ENCODE data around the gene RHOXF2.
"Not testable (repeated sequence)": the region's sequence is repeated elsewhere in the genome, so short reads cannot be mapped to it uniquely, and the experiment has no call there.

Gene RHOXF2, protein sequence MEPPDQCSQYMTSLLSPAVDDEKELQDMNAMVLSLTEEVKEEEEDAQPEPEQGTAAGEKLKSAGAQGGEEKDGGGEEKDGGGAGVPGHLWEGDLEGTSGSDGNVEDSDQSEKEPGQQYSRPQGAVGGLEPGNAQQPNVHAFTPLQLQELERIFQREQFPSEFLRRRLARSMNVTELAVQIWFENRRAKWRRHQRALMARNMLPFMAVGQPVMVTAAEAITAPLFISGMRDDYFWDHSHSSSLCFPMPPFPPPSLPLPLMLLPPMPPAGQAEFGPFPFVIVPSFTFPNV

DNA sequence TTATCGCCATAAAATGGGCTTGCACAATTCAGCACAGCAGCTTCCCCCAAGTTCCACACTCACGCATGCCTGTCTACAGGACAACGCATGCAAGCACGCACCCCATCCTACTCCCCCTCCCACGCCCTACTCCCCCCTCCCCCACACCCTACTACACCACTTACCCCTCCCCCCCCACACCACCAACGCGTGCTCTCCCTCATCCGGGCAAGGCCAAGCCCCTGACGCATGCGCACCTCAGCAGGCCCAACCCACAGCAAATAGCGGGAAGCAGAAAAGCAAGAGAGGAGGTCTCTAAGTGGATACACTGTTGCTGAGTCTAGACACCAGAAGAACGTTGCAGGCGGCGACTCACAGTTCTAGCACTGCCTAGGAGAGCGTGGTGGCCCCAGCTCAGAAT, at the start of gene RHOXF2:
Gene RHOXF2, plus strand, starts transcription at position 301 of the 400 bp plus-strand sequence. CDS start 138 bp downstream, outside the sequence.
- DNase-seq (ENCODE audit: extremely low spot score, insufficient read length, low read depth); FAIRE-seq: not testable (repeated sequence)

DNA sequence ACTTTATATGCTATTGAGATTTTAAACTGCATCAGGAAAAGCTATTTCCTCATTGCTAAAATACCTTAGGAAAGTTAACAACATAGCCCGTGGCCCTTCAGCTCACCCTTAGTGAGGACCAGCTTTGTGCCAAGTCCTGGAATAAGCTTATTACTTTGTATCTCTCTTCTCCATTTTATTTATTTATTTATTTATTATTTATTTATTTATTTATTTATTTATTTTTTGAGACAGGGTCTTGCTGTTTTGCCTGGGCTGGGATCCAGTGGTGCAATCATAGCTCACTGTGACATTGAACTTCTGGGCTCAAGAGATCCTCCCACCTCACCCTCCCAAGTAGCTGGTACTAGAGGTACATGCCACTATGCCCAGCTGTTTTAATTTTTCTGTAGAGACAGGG, 49.0 kb upstream of the RHOXF2 start:
- no peak for FAIRE-seq
- no peak for DNase-seq (ENCODE audit: extremely low spot score, insufficient read length, low read depth)

DNA sequence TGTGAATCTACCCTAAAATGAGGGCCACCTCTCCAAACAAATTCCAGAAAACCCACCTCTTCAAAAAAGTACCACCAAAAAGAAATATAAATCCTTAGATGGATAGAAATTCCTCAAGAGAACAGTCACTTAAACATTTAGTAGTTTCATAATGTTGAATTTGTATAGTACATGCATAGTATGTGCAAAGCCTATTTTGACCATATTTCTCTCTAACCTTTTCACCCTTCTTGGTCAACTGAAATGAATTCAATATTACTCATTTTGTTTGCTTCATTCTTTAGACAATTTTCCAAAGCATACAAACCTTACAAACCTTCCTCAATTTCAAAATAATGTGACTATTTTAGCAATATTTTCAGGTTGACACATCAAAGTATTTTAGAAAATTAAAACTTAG, 46.8 kb upstream of the RHOXF2 start:
- FAIRE-seq (peak; percentile 31), DNase-seq (ENCODE audit: extremely low spot score, insufficient read length, low read depth) (no peak)

DNA sequence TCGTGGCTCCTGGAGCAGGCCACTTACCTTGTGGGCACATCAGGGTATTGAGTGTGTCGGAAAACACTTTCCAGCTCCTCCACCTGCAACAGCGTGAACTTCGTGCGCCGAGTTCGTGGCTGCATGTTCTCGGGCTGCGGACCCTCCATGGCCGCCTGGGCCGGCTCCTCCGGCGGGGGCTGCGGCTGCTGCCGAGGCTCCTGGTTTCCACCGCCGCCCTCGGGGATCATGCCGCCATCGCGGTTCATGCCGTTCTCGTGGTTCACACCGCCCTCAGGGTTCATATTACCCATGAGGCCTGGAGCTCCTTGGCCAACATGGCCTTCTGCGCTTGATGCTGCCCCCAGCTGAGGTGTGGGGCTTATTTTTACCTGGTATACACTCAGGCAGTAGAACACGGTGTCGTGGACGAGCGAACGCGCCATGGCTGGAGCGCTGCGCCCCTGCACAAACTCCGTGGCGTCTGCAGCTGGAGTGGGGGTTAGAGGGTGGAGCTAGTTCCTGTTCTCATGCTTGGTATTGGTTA, 42.9 kb upstream of the RHOXF2 start, which contains the start of gene RHOXF1:
Gene RHOXF1, minus strand, starts transcription at position 476 of the 526 bp plus-strand sequence. Its CDS starts 51 bp downstream, at position 425.
- DNase-seq (ENCODE audit: extremely low spot score, insufficient read length, low read depth), result no peak
- FAIRE-seq, result no peak

DNA sequence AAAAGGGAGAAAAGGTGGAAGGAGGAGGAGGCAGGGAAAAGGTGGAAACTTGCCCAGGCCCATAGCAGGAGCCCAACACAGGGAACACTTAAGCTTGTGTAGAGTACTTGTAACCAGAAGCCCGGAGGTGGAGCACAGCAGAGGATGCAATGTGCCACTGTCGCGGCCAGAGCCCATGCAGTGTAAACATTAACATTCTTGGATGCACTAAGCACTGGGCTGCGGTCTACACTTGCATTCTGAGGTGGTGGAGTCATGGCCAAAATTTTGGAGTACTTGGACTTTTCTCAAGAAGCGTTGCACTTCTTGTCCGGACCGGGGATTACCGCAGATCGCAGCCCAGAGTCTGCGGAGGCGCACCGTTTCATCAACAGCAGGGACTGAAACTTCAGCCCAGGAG, 38.2 kb upstream of the RHOXF2 start:
- DNase-seq (ENCODE audit: extremely low spot score, insufficient read length, low read depth), result no peak

DNA sequence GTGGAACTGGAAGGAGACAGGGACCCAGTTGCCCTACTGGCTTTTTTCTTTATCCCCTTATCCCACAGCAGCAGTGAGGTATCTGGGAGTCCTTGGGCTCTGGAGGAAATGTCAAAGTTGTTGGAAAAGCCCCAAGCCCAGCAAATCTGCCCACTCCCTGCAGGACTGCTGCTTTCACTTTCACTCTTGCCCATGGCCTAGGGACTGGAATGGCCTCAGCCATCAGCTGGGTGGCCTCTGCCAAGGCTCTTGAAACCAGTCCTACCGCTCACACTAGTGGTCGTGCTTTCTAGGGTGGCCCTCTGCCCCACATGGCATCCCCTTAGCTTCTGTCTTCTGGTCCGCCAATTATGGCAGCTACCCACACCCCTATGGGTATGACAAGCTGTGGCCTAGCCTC, 33.0 kb upstream of the RHOXF2 start:
- FAIRE-seq, result no peak
- no peak for DNase-seq (ENCODE audit: extremely low spot score, insufficient read length, low read depth)

More for the DNA sequence above, 38.2 kb upstream of the RHOXF2 start:
- FAIRE-seq, result no peak

DNA sequence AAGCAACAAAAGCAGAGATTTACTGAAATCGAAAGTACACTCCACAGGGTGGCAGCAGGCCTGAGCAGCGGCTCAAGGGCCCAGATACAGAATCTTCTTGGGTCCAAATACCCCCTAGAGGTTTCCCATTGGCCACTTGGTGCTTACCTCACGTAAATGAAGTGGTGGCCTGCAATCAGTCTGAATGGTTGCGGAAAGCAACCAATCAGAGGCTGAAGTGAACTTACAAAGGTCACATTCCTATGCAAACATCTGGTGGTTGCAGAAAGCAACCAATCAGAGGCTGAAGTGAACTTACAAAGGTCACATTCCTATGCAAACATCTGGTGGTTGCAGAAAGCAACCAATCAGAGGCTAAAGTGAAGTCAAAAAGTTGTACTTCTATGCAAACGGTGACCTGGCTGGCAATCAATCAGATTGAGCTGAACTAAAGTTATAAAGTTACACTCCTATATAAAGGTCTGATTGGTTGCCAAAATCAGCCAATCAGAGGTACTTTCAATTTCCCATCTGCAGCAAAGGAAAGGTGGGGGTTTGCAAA, 30.0 kb upstream of the RHOXF2 start:
- not testable (repeated sequence) for DNase-seq (ENCODE audit: extremely low spot score, insufficient read length, low read depth); FAIRE-seq

DNA sequence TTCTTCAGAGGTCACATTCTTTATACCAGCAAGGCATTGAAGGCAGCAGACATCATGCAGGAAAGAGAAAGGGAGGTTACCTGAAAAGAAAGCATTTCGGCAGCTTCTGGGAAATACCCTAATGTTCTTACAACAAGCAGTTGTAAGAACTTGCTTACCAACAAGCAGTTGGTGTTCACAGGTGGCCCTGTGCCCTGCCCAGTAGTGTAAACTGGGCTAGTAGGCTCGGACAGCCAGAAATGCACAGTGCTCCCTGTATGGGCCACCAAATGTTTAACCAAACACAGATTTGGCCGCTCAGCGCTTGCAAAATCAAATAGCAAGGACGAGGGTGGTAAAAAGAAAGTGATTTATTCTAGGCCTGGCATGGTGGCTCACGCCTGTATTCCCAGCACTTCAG, 22.3 kb upstream of the RHOXF2 start:
- FAIRE-seq (no peak), DNase-seq (ENCODE audit: extremely low spot score, insufficient read length, low read depth) (no peak)

DNA sequence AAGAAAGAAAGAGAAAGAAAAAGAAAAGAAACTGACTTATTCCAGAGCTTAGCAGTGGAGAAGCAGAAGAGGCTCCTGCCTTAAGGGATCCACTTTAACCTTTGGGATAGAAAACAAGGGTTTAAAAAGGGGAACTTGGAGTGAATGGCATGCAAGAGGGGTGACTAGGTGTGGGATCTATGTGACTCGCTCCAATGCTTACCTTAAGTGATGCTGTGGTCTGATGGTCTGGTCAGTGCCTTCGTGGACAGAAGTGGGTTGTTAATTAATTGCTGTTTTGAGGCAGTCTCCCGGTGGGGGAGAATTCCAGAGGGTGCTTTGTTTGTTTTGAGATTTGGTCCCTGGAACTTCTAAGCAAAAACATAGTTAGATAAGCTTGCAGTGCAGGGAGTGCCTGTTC, 21.6 kb upstream of the RHOXF2 start:
- no peak for FAIRE-seq
- no peak for DNase-seq (ENCODE audit: extremely low spot score, insufficient read length, low read depth)

DNA sequence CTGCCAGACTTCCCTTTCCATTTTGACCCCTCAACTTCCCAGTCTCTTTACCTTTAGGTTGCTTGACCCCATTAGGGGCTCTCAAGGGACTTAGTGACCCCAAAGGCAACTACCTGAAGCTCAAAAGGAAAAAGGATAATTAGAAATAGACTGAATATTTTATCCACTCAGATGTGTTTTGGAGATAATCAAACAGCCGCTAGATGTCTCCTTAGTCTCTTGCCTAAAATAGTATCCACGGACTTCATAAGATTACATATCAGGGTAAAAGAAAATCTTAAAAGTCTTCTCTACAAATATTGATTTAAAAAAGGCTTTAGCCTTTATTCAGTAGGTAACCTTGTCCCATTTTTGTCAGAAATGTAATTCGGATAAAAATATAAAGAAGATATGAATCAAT, 21.0 kb upstream of the RHOXF2 start:
- DNase-seq (ENCODE audit: extremely low spot score, insufficient read length, low read depth) (no peak), FAIRE-seq (no peak)

DNA sequence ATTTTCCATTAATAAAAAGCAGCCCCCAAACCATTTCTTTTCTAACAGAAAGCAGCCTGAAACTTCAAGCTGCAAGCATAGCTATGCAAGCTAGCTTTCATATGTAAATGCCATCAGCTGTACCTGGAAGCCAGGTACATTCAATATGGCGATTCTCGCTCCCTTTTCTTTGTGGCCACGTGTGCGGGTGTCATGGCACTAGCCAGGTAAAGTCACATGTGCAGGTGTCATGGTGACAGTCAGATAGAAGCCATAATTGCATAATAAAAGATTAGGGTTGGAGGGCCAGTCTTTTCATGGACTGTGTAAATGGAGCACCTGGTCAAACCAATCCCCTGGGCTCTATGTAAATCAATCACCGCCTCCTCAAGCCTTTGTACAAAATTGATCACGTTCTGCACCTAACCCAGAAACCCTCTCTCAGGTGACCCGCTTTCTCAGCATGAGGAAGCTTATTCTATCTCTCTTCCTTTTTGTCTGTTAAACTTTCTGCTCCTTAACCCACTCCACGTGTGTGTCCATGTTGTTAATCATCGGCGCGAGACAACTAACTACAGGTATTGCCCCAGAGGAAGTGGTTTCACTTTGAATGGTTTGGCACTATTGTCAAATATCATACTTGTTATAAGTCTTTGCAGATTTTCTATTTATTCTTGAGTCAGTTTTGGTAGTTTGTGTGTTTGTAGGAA, 18.0 kb upstream of the RHOXF2 start:
- DNase-seq (ENCODE audit: extremely low spot score, insufficient read length, low read depth) (no peak), FAIRE-seq (no peak)

DNA sequence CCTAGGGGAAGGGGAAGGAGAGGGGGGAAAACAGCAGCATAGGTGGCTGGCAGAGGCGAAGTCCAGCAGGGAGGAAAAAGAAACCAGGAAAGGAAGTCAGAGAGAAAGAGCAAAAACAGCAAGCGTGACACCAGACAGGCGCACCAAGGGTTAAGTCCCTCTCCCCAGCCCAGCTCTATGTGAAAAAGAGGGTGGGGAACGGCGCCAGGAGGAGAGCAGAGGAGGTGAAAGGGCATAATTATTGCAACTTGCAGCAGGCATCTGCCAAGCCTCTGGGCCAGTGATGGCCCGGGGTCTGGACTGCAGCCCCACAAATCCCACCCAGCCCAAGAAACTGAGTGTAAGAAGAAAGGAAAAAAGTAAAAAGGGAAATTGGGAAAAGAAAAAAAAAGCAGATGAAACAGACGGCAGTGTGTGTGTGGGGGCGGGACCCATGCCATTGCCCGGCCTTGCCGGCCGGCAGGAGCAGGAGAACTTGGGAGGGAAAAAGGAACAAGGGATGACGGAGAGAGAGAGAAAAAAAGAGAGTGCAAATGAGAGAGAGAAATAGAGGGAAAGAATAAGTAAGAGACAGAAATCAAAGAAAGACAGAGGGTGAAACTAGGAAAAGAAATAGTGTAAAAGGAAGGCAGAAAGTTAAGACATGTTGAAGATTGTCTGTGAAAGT, 14.1 kb upstream of the RHOXF2 start:
- DNase-seq (ENCODE audit: extremely low spot score, insufficient read length, low read depth), result no peak
- FAIRE-seq, result no peak

DNA sequence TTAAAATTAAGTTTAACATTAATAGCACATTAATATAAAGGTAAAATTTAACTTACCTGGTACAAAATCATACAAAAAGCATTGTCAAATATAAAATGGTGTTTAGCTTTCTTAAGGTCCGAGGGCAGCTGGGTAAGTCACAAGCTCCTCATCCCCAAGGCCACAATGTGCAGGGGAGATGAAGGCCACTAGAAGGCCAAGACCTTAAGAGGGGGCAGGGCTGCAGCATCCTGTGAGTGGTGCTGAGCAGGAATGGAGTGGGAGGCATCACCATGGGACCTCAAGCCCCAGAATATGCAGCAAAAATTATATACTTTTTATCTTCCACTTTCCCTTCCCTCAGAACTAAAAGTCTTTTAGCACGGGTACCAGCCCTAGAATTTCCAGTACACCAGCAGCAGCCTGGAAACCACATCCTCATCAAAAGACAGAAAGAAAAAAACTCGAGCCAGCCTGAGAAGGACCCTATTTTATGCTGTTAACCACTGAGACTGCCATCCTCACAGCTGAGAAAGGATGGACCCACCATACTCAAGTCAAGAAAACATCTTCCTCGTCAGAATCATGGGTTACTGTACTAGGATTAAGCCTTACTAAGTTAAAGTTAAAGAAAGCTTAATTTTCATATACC, 13.0 kb upstream of the RHOXF2 start:
- DNase-seq (ENCODE audit: extremely low spot score, insufficient read length, low read depth) (no peak), FAIRE-seq (no peak)

DNA sequence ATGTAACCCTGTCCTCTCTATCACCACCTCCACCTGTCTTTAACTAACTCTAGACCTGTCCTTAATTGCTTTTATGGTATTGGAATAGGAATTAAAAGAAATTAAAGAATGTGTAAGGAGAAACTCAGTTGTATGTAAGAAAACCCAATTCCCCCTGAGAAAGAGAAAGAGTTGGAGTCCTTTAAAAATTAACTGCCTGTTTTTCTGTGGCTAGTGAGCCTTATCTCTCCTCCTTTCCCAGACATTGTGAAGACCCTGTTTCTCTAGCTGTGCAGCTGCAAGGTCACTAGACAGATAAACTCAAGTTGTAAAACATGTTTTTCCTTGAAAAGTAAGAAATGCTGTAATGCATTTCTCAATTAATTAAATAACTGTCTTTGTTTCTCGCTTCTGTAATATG, 12.1 kb upstream of the RHOXF2 start:
- DNase-seq (ENCODE audit: extremely low spot score, insufficient read length, low read depth); FAIRE-seq: not testable (repeated sequence)

DNA sequence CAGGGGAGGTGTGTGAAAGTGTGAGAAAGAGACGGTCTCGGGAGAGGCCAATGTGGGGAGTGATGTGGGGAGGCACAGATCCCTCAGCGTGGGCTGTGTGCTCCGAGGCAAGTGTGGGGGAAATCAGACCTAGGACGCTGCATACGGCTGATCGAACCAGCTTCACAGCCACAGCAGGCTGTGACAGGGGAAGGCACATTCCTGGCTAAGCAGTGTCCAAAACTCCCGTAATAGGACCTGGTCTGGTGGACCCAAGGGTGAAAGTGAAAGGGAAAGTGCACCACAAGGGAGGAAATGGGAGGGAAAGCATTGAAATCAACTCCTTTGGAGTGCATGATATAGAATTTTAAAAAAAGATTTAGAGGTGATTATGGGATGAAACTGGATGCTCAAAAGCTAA, 10.9 kb upstream of the RHOXF2 start:
- no peak for DNase-seq (ENCODE audit: extremely low spot score, insufficient read length, low read depth)

DNA sequence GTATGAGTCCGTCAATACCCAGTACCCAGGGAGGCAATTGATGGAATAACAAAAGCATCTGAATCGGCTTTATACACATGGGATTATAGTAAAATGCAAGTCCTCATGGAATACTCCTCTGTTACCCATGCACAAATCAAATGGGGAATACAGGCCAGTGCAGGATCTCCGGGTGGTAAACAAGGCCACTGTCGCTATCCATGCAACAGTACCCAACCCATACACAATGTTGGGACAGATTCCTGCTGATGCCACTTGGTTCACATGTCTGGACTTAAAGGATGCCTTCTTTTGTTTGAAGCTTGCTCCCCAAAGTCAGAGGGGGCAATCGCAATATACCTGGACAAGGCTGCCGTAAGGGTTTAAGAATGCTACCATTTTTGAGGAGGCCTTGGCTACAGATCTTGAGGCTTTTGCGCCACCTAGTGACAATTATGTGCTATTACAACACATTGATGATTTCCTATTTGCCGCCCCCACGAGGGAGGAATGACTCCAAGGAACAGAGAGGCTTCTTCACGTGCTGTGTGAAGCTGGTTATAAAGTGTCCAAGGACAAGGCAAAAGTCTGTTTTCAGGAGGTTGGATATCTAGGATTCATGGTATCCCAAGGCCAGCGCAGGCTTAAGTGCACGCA, 8.2 kb upstream of the RHOXF2 start:
- FAIRE-seq, result peak; percentile 100
- not testable (repeated sequence) for DNase-seq (ENCODE audit: extremely low spot score, insufficient read length, low read depth)

More for the DNA sequence above, 10.9 kb upstream of the RHOXF2 start:
- no peak for FAIRE-seq

DNA sequence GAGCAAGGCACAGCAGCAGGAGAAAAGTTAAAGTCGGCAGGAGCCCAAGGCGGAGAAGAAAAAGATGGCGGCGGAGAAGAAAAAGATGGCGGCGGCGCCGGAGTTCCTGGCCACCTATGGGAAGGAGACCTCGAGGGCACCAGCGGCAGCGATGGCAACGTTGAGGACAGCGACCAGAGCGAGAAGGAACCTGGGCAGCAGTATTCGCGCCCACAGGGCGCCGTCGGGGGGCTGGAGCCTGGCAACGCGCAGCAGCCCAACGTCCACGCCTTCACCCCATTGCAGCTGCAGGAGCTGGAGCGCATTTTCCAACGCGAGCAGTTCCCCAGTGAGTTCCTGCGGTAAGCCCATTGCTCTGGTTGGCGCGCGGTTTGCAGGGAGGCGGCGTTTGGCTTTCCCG, 673 bp downstream of the RHOXF2 start:
- not testable (repeated sequence) for FAIRE-seq

DNA sequence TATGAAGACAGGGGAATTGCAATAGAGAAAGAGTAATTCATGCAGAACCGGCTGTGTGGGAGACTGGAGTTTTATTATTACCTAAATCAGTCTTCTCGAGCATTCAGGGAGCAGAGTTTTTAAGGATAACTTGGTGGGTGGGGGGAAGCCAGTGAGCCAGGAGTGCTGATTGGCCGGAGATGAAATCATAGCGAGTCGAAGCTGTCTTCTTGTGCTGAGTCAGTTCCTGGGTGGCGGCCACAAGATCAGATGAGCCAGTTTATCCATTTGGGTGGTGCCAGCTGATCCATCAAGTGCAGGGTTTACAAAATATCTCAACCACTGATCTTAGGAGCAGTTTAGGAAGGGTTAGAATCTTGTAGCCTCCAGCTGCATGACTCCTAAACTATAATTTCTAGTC, 34.8 kb downstream of the RHOXF2 start:
- DNase-seq (ENCODE audit: extremely low spot score, insufficient read length, low read depth); FAIRE-seq: not testable (repeated sequence)

More for the DNA sequence above, 673 bp downstream of the RHOXF2 start:
- DNase-seq (ENCODE audit: extremely low spot score, insufficient read length, low read depth), result not testable (repeated sequence)

DNA sequence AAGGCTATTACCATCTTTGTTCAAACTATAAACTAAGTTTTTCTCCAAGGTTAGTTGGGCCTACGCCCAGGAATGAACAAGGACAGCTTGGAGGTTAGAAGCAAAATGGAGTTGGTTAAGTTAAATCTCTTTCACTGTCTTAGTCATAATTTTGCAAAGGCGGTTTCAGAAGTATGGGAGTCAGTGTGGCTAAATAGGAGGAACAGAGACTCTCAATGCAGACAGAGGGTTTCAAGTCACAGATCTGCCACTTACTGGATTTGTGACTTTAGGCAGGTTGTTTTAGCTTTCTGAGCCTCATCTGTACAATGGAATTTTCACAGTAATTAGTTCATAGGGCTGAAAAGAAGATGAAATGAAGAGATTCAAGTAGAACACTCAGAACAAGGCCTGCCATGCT, 35.3 kb downstream of the RHOXF2 start:
- FAIRE-seq, result peak; percentile 96
- not testable (repeated sequence) for DNase-seq (ENCODE audit: extremely low spot score, insufficient read length, low read depth)

All from GM18507 (cell line).